G401 (cell line): ENCODE data around the gene STK24. TPM values are rescaled to one million over a fixed set of nuclear protein-coding genes. Genes with fewer than 3 reads are reported as not detected.

Experiments
- DNase-seq: peaks from one replicate; pipeline ENCODE4 v3.0.0-alpha.2; 2015; ENCODE audit warnings: low spot score
- in situ Hi-C: cut with HindIII; loops from 2 replicates; pipeline ENCODE4 v1.10.0; 2016; ENCODE audit warnings: low sequenced_read_pairs, mixed read lengths
- total RNA-seq: library from RNA; depleted of rRNA; stranded (reverse); fragments of >200 nt; shearing (Covaris generic); gene quantifications from 2 replicates; pipeline ENCODE4 v1.2.3, GENCODE V29; 2014; rRNA removed

Gene STK24
- total RNA-seq, 1 experiment from 2014 or later, result 96.3 TPM

DNA sequence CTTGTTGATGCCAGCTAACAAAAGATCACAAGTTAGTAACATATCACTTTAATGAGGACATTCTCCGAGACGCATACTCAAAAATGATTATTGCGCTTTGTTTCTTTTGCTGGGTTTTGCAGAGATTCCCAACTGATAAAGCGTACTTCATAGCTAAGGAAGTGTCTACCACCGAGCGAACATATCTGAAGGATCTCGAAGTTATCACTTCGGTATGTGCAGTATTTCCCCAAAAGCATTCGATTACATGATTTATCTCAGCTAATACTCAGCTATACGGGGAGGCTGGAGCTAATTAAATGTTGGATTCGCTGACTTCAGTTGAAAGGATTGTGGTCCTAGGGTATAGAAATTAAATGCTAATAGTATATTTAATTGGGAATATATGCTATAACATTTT lies 166.3 kb downstream of the STK24 start:
- in situ Hi-C loops, result no loop called here

GRCh38 chr13:98409281-98409680 lies 167.6 kb downstream of the STK24 start:
- no peak for DNase-seq
- in situ Hi-C loops, result no loop called here

More for the DNA sequence above, 166.3 kb downstream of the STK24 start:
- no peak for DNase-seq

DNA sequence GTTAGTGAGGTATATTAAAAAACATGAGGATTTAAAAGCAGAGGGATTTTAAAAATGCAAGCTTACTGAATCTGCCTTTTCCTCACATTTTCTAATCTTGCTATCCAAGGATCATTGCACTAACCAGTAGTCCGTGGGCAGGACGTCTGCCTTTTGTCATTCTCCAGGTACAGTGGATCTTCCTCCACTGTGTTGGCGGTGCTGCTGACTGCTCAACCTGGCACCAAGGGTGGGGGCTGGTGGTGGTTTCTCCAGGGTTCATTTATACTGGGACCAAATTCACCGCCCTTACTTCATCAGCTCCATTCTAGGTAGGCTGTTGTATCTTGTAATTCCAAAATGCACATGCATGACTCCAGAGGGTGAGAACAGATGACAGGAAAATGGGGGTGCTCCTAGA lies 169.3 kb downstream of the STK24 start:
- DNase-seq, result no peak
- in situ Hi-C loops, result no loop called here

GRCh38 chr13:98406971-98407370 lies 169.9 kb downstream of the STK24 start:
- no peak for DNase-seq
- in situ Hi-C loops, result no loop called here

- in situ Hi-C loops, result no loop called here
- no peak for DNase-seq
Observed at GRCh38 chr13:98406427-98406826, 170.5 kb downstream of the STK24 start.

- in situ Hi-C loops, result no loop called here
- DNase-seq, result peak; percentile 21
Observed at GRCh38 chr13:98405690-98406344, 171.1 kb downstream of the STK24 start.

- in situ Hi-C loops, result no loop called here
- DNase-seq, result peak; percentile 58
Observed at GRCh38 chr13:98405107-98405571, 171.8 kb downstream of the STK24 start.

- in situ Hi-C loops, result no loop called here
- no peak for DNase-seq
Observed at GRCh38 chr13:98403076-98403475, 173.8 kb downstream of the STK24 start.

DNA sequence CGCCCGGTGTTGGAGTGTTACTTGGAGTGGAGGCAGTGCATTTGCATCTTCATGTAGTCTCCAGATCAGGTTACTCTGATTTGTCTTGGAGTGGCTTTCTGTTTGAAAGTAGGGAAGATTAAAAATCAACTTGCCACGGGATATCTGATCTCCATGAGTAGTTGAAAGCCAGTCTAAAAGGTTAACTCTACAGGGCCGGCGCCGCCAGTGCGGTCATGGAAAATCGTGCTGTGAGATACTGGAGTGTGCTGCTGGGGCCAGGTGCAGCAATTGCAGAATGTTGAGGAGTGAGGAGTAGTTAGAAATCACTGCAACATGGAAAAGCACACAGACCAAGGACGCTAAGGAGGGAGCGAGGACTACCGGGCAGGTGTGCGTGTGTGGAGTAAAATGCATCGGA lies 175.0 kb downstream of the STK24 start:
- in situ Hi-C loops, result no loop called here
- no peak for DNase-seq

DNA sequence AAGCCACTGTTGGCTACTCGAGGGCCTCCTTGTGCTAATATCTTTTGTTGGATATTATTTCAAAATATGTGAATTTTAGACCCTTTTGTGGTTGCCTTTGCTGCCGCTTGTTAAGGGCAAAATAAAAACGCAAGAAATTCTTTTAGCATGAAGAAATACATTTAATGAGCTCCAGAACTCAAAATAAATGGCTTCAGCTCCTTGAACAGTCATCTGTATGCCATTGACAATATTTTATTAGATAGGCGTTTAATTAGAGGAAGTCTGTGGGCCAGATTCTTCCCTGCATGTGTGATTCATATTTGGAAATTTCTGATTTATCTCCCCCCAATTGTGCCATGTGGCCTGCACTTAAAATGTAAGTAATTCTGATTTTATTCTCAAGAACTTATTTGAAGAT lies 177.2 kb downstream of the STK24 start:
- DNase-seq, result no peak
- in situ Hi-C loops, result no loop called here

DNA sequence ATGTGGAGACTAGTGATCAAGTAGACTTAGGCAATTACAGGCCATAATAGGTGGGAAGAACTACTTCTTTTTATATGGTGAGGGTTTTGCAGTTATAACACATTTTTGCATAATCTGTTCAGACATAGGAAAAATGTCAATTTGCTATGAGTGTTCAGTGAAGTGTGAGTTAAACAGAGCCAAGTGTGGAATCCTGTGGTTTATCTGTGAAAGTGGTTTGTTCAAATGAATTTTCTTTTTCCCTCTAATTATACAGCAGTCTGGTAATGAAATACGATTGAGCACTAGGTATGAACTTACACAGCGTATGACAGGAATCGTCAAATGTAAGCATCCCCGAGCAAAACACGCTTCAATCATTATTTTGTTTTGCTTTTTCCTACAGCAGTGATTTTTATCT lies 178.3 kb downstream of the STK24 start:
- DNase-seq, result no peak
- in situ Hi-C loops, result no loop called here

DNA sequence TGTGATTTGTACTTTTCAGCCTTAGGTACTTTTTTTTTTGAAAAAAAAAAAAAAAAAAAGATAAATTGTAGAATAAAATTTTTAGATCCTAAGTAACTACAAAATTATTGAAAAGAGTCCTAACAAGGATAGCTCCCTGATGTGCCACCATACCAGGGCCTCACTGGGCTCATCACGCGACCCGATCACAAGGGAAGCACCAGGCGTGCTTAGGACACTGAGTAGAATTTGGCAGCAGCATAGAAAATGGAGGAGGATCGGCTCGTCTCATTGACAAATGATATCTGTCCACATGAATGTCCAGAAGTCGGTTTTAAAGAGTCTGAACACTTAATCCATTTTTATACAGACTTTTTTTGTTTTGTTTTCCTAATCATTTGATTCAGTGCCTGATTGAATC lies 179.0 kb downstream of the STK24 start:
- DNase-seq, result no peak
- in situ Hi-C loops, result no loop called here

- DNase-seq, result no peak
- in situ Hi-C loops, result no loop called here
Observed at GRCh38 chr13:98397221-98397620, 179.7 kb downstream of the STK24 start.

GRCh38 chr13:98396071-98396710 lies 180.7 kb downstream of the STK24 start:
- no peak for DNase-seq
- in situ Hi-C loops, result no loop called here

Other genes starting within 250 kb of the STK24 start
- gene SLC15A1, start 175.6 kb upstream of the STK24 start, total RNA-seq, result not detected in 2 replicates